LNCaP clone FGC (cell line): ENCODE measurements around the gene CFAP97D2.

Source experiments
- DNase-seq: peaks from one replicate; pipeline ENCODE4 v3.0.0-alpha.2; 2011; ENCODE audit warnings: low read depth
- H3K4me3 ChIP-seq: 2 replicates; pipeline ENCODE4 v1.5.1; 2011; ENCODE audit warnings: mild to moderate bottlenecking, low read depth, low read length, control low read depth
- TF ChIP-seq, protein P1 (sequence below): IDR thresholded peaks from 2 replicates; pipeline ENCODE4 v1.5.1; 2012; ENCODE audit warnings: mild to moderate bottlenecking; ENCODE audit not compliant: control insufficient read depth, insufficient read depth; ENCODE audit errors: extremely low read depth

Gene CFAP97D2

DNA sequence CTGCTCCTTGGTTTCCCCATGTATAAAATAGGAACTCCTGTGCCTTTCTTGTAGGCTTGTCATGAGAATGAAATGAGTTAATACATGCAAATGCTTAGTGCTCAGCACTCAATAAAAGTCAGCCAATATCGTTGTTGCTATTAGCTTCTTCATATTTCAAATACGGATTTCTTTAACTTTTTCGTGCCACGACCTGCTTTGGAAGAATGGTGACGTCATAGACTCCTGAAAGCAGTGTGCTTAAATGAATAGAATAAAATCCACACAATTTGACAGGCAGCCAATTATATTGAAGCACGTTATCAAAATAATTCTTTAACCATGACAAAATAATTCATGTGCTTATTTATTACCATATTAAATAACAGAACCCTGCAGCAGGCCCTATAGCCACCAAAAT, 29.1 kb downstream of the CFAP97D2 start:
- no peak for DNase-seq
- TF ChIP-seq, protein P1, sequence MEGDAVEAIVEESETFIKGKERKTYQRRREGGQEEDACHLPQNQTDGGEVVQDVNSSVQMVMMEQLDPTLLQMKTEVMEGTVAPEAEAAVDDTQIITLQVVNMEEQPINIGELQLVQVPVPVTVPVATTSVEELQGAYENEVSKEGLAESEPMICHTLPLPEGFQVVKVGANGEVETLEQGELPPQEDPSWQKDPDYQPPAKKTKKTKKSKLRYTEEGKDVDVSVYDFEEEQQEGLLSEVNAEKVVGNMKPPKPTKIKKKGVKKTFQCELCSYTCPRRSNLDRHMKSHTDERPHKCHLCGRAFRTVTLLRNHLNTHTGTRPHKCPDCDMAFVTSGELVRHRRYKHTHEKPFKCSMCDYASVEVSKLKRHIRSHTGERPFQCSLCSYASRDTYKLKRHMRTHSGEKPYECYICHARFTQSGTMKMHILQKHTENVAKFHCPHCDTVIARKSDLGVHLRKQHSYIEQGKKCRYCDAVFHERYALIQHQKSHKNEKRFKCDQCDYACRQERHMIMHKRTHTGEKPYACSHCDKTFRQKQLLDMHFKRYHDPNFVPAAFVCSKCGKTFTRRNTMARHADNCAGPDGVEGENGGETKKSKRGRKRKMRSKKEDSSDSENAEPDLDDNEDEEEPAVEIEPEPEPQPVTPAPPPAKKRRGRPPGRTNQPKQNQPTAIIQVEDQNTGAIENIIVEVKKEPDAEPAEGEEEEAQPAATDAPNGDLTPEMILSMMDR: no peak
- H3K4me3 ChIP-seq: no peak overlapping the region

DNA sequence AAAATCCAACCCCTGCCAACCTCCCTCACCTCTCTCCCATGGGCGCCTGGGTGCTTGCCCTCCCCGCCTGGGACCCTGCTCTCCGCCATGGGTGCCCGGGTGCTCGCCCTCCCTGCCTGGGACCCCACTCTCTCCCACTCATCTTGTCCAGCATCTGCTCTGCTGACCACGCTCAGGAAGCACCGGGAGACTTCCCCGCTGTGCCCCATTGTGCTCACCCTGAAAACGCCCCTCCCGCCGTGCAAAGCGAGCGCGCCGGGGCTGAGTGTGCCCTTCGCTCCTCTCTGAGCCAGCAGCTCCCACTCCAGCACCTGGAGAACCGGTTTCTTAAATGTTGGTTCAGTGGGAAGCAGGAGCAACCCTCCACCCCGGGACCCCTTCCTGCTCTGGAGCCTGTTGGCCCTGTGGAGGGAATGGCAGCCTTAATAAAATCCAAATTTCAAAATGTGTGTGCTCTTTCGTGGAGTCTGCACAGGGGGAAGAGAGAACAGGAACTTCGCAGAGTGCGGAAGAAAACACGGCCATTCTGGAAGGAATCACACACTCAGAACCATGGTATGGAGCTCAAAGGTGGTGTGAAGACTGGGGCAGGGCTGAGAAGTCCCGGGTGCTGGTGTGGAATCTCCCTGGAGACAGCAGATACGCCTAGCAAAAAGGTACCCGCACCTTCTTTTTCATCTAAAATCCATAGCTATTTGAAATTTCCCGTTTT, 32.5 kb downstream of the CFAP97D2 start:
- DNase-seq: no peak
- H3K4me3 ChIP-seq: no peak overlapping the region
- TF ChIP-seq, protein P1: no peak

DNA sequence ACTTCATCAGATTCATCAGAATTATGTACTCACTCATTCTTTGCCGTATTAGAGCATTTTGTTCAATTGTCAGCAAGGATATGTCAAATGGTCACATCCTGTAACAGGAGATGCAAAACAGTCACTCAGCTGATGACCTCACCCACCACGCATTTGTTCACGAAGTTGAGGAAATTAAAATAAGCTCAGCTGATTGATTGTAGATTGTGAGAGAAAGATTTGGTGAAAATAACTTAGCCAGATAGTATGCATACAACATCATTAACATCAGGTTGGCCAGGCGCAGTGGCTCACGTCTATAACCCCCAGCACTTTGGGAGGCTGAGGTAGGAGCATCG, 33.1 kb downstream of the CFAP97D2 start:
- DNase-seq: no peak
- TF ChIP-seq, protein P1: no peak
- H3K4me3 ChIP-seq: no peak overlapping the region

DNA sequence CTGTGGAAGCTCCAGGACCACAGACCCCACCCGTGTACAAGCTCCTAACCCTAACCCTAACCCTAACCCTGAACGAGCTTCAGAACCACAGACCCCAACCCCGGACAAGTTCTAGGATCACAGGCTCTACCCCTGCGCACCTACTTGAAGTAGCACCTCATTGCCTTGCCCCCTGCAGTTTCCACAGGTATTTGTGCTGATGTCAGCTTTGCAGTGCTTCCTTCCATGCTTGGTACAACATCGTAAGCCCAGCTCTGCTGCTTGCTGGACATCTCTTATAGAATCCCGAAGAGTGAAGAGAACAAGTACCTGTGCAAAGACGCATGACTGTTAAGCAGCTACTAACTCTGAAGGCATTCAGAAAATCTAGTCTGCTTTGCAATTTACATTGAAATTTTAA, 34.9 kb downstream of the CFAP97D2 start:
- DNase-seq: no peak
- H3K4me3 ChIP-seq: no peak overlapping the region
- TF ChIP-seq, protein P1: no peak

DNA sequence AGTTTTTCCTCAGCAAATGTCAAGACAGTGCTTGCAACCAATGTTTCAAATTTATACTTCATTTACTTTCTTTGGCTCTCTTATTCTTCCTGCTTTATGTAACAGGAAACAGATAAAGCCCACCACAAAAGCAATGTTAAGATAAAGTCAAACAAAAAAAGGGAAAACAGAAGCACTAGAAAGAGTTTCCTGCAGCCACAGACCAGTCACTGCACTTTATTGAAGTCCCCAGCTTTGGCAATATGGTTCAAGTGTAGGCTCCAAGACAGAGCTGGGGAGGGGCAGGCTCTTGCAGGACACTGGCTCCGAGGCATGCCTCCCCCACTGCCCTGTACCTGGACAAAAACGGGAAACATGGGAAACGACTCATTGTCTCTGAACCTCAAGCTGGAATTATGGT, 40.3 kb downstream of the CFAP97D2 start:
- DNase-seq: no peak
- TF ChIP-seq, protein P1: no peak
- no peak overlapping the region for H3K4me3 ChIP-seq

DNA sequence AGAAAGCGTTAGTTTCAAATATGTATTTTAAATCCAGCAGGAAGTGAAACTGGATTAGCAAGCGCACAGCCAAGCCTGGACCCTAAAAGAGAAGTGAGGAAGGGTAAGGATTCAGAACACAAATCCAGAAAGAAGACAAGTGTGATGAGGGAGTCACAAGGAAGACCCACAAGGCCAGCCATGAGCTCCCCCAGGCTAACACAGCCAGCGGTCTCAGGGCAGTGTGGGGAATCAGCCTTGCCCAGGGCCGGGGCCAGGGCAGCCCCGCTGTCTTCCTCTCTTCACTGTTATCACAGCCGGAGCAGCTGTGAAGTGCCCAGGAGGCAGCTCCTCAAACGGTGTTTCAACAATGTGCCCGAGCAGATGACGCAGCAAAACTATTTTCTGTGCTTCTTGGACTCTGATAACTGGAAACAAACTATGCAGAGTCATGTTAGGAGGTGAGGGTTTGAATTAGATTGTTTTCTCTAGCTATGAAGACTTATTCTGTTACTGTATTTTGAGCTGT, 43.5 kb downstream of the CFAP97D2 start:
- TF ChIP-seq, protein P1: no peak
- no peak for DNase-seq
- no peak overlapping the region for H3K4me3 ChIP-seq

DNA sequence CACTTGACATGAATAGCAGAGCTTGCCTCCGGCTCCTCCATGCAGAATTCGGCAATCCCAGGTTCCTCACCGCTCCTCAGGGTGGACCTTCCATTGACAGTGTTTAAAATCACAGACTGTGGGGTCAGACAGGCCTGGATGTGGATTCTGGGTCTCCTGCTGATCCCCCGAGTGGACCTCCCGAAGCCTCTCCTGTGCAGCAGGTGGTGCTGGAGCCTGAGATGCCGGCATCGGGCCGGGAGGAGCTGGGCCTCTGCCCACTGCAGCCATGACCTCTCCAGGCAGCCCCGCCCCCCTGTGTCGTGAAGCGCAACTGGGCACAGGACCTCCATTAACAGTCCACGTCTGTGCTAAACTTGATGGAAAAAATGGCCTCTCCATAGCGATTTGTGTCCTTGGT, 45.1 kb downstream of the CFAP97D2 start:
- TF ChIP-seq, protein P1: no peak
- H3K4me3 ChIP-seq: no peak overlapping the region
- DNase-seq: no peak
